Prostate gland (tissue), 2 donors: Measurements from ENCODE around the gene WDR35. TPM values are rescaled to one million over a fixed set of nuclear protein-coding genes. Genes with fewer than 3 reads are reported as not detected.
"Not testable (repeated sequence)": the region's sequence is repeated elsewhere in the genome, so short reads cannot be mapped to it uniquely, and the experiment has no call there.

Experiments used
- DNase-seq: peaks from one replicate; pipeline ENCODE4 v3.0.0-alpha.2; 2019; ENCODE audit warnings: low spot score
- H3K27ac ChIP-seq, 2 donors: fragments of 200-600 bp; sonication (generic); 2 replicates each; pipeline ENCODE4 v1.5.1; 2017 to 2019
- H3K27me3 ChIP-seq: fragments of 200-600 bp; sonication (generic); replicated peaks from 2 replicates; pipeline ENCODE4 v1.5.1; 2019; ENCODE audit not compliant: insufficient read depth
- H3K36me3 ChIP-seq, 2 donors: fragments of 200-600 bp; sonication (generic); 1 replicate in 1 of 2; 2 replicates in 1 of 2; pipeline versions ENCODE4 v1.5.1 to v1.8.1; 2017 to 2019
- H3K4me1 ChIP-seq: fragments of 200-600 bp; sonication (generic); replicated peaks from 2 replicates; pipeline ENCODE4 v1.5.1; 2019
- H3K4me3 ChIP-seq, 2 donors: fragments of 200-600 bp; sonication (generic); 2 replicates each; pipeline ENCODE4 v1.5.1; 2017 to 2019
- H3K9me3 ChIP-seq: fragments of 200-600 bp; sonication (generic); 2 replicates; pipeline ENCODE4 v1.5.1; 2017
- POLR2A ChIP-seq: fragments of 450-650 bp; IDR thresholded peaks from one replicate; pipeline ENCODE4 v1.6.1; 2016; ENCODE audit warnings: antibody characterized with exemption, mild to moderate bottlenecking
- POLR2AphosphoS5 ChIP-seq: sonication (generic); formaldehyde crosslinking; IDR thresholded peaks from one replicate; pipeline ENCODE4 v1.6.1; 2017; ENCODE audit warnings: antibody characterized with exemption
- WGBS: methylation state at CpG from one replicate; pipeline ENCODE4 v1.1.5; 2018; 5-methylcytosine and 5-hydroxymethylcytosine counted together
- intact Hi-C: fragments of 100-400 bp; cut with DNase I; formaldehyde crosslinking; loops from one replicate; pipeline ENCODE4 v1.14.2; 2022
- total RNA-seq, 2 donors: library from RNA; depleted of rRNA; stranded (reverse); fragments of >200 nt; gene quantifications; one replicate each; pipeline ENCODE4 v1.1.0, GENCODE V29; 2016
- TF ChIP-seq, protein P1 (sequence below), 4 experiments: fragments of 200-600 bp in 2 of 4; fragments of 450-650 bp in 2 of 4; sonication (generic) in 2 of 4; IDR thresholded peaks; 1 replicate in 3 of 4; 2 replicates in 1 of 4; pipeline ENCODE4 v1.5.1; 2016 to 2019; ENCODE audit warnings: antibody characterized with exemption in 4 of 4, mild to moderate bottlenecking in 2 of 4, moderate library complexity in 2 of 4

The WDR35 gene
- total RNA-seq, 2 donors from 2014 or later = 9.2 to 10.1 TPM

DNA sequence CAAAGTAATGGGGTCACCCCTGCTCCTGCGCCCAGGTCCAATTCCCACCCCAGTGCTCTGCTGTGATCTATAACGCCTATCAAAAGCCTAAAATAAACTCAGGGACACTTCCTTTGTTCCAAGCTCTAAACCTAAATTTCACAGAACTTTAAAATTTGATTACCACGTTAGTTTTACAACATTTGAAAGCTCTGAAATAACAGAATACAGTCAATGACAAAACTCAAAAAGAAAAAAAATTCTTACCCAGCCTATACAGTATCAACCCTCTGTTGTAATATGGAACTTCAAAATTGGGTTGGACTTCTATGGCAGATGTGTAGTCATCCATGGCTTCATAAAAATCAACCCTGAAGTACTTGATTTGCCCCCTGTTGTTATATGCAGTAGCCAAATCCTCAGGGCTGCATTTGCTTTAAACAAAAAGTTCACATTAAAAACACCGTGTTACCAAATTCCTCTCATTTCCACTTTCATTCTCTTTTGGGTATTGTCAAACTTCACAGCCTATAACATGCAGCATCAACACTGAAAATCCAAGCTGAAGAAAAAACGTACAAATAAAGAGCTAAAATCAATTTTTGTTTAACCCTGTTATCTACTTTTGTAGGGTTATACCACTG lies 92.2 kb downstream of the WDR35 start:
- 49% methylated on average over 5 of the region's 5 CpGs for WGBS
- DNase-seq = no peak
- Histone ChIP-seq H3K4me3 (no peak overlapping the region), H3K36me3 (no peaks in the 10 kb centered on the region), H3K4me1 (peaks cover 16% of the 10 kb centered on the region), H3K27ac (no peak overlapping the region), H3K27me3 (no peaks in the 10 kb centered on the region), H3K9me3 (no peaks in the 10 kb centered on the region)
- intact Hi-C loops = no loop called here
- TF ChIP-seq POLR2A = no peak
- TF ChIP-seq, protein P1, sequence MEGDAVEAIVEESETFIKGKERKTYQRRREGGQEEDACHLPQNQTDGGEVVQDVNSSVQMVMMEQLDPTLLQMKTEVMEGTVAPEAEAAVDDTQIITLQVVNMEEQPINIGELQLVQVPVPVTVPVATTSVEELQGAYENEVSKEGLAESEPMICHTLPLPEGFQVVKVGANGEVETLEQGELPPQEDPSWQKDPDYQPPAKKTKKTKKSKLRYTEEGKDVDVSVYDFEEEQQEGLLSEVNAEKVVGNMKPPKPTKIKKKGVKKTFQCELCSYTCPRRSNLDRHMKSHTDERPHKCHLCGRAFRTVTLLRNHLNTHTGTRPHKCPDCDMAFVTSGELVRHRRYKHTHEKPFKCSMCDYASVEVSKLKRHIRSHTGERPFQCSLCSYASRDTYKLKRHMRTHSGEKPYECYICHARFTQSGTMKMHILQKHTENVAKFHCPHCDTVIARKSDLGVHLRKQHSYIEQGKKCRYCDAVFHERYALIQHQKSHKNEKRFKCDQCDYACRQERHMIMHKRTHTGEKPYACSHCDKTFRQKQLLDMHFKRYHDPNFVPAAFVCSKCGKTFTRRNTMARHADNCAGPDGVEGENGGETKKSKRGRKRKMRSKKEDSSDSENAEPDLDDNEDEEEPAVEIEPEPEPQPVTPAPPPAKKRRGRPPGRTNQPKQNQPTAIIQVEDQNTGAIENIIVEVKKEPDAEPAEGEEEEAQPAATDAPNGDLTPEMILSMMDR (IDR thresholded peaks at IDR 0.05) = no peak
- no peak for TF ChIP-seq POLR2AphosphoS5

DNA sequence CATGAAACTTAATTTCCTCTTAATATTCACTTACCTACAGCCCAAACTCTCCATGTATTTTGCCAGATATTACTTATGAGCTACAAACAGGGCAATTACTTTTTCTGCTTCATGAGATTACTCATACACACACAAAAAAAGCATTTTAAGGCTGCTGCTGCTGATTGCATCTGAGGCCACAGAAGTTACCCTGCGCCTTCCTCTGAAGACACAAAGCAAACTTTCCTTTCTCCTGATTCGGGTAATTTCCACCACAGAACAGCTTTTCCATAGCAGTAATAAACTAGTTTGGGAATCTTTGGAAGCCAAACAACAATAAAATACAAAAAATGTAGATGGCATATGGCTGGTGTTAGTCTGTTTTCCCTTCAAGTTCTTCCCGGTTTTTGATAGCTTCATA lies 94.4 kb downstream of the WDR35 start:
- no peak for DNase-seq
- 64% methylated on average over 3 of the region's 3 CpGs for WGBS
- intact Hi-C loops = no loop called here

GRCh38 chr2:19894134-19894792 lies 95.6 kb downstream of the WDR35 start:
- Histone ChIP-seq H3K27me3 (no peaks in the 10 kb centered on the region), H3K9me3 (no peaks in the 10 kb centered on the region), H3K4me1 (peaks cover 19% of the 10 kb centered on the region), H3K27ac (no peak overlapping the region), H3K4me3 (no peak overlapping the region), H3K36me3 (no peaks in the 10 kb centered on the region)
- WGBS = 83% methylated on average over 4 of the region's 4 CpGs
- TF ChIP-seq, protein P1 (IDR thresholded peaks at IDR 0.05) = no peak
- TF ChIP-seq POLR2A = no peak
- TF ChIP-seq POLR2AphosphoS5 = no peak
- intact Hi-C loops = no loop called here
- DNase-seq = no peak

More for the DNA sequence above, 94.4 kb downstream of the WDR35 start:
- peaks cover 16% of the 10 kb centered on the region for H3K4me1 ChIP-seq
- H3K27me3 ChIP-seq = no peaks in the 10 kb centered on the region
- no peak overlapping the region for H3K4me3 ChIP-seq
- H3K36me3 ChIP-seq = no peaks in the 10 kb centered on the region
- TF ChIP-seq POLR2AphosphoS5 (no peak), POLR2A (no peak)
- no peak overlapping the region for H3K27ac ChIP-seq
- no peaks in the 10 kb centered on the region for H3K9me3 ChIP-seq

- TF ChIP-seq POLR2AphosphoS5 (no peak), POLR2A (no peak)
- TF ChIP-seq, protein P1 (IDR thresholded peaks at IDR 0.05) = no peak
- intact Hi-C loops = no loop called here
- peaks cover 15% of the 10 kb centered on the region for H3K4me1 ChIP-seq
- H3K4me3 ChIP-seq = no peak overlapping the region
- no peaks in the 10 kb centered on the region for H3K36me3 ChIP-seq
- 89% methylated on average over 4 of the region's 4 CpGs for WGBS
- H3K27ac ChIP-seq = no peak overlapping the region
- no peaks in the 10 kb centered on the region for H3K9me3 ChIP-seq
- DNase-seq = no peak
- H3K27me3 ChIP-seq = no peaks in the 10 kb centered on the region
These were observed 96.3 kb downstream of the WDR35 start for GRCh38 chr2:19893520-19894133.

DNA sequence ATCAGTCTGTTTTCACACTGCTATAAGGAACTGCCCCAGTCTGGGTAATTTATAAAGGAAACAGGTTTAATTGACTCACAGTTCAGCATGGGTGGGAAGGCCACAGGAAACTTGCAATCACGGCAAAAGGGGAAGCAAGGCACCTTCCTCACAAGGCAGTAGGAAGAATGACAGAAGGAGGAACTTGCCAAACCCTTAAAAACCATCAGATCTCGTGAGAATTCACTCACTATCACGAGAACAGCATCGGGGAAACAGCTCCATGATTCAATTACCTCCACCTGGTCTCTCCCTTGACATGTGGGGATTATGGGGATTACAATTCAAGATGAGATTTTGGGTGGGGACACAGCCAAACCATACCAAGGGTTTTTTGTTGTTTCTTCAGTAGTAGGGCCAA lies 97.9 kb downstream of the WDR35 start:
- H3K27ac ChIP-seq, H3K27me3 ChIP-seq, H3K4me3 ChIP-seq, H3K4me1 ChIP-seq, DNase-seq, H3K36me3 ChIP-seq, H3K9me3 ChIP-seq, intact Hi-C loops: not testable (repeated sequence)
- WGBS = 74% methylated on average over 4 of the region's 4 CpGs
